SK-N-MC (cell line): ENCODE results near the gene TEAD1.

Source experiments
- EZH2 ChIP-seq: fragments of 200-600 bp; sonication (generic); IDR thresholded peaks from one replicate; pipeline ENCODE4 v1.6.1; 2017; ENCODE audit warnings: antibody characterized with exemption
- FOXP2 ChIP-seq: optimal IDR thresholded peaks from 2 replicates; pipeline ENCODE3; 2011; ENCODE audit warnings: mild to moderate bottlenecking, moderate library complexity; ENCODE audit not compliant: insufficient read depth; ENCODE audit errors: extremely low read length, control extremely low read depth
- POLR2AphosphoS5 ChIP-seq: IDR thresholded peaks from 2 replicates; pipeline ENCODE4 v1.6.1; 2012; ENCODE audit warnings: mild to moderate bottlenecking, low read depth, low read length, borderline replicate concordance

- no peak for TF ChIP-seq EZH2
- TF ChIP-seq POLR2AphosphoS5, result no peak
- TF ChIP-seq FOXP2, result no peak
Observed at GRCh38 chr11:12707500-12707880, 33.3 kb downstream of the TEAD1 start.
